LNCaP clone FGC (cell line): ENCODE results near the gene SH2D3A.

Experiments
- DNase-seq: peaks from one replicate; pipeline ENCODE4 v3.0.0-alpha.2; 2011; ENCODE audit warnings: low read depth
- H3K4me3 ChIP-seq: 2 replicates; pipeline ENCODE4 v1.5.1; 2011; ENCODE audit warnings: mild to moderate bottlenecking, low read depth, low read length, control low read depth
- TF ChIP-seq, protein P1 (sequence below): IDR thresholded peaks from 2 replicates; pipeline ENCODE4 v1.5.1; 2012; ENCODE audit warnings: mild to moderate bottlenecking; ENCODE audit not compliant: control insufficient read depth, insufficient read depth; ENCODE audit errors: extremely low read depth

The SH2D3A gene

DNA sequence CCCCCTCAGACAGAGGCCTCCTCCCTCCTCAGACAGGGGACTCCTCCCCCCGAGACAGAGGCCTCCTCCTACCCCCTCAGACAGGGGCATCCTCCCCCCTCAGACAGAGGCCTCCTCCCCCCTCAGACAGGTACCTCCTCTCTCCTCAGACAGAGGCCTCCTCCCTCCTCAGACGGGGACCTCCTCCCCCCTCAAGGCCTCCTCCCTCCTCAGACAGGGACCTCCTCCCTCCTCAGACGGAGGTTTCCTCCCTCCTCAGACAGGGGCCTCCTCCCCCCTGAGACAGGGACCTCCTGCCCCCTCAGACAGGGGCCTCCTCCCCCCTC is 60.6 kb downstream of the SH2D3A start:
- TF ChIP-seq, protein P1, sequence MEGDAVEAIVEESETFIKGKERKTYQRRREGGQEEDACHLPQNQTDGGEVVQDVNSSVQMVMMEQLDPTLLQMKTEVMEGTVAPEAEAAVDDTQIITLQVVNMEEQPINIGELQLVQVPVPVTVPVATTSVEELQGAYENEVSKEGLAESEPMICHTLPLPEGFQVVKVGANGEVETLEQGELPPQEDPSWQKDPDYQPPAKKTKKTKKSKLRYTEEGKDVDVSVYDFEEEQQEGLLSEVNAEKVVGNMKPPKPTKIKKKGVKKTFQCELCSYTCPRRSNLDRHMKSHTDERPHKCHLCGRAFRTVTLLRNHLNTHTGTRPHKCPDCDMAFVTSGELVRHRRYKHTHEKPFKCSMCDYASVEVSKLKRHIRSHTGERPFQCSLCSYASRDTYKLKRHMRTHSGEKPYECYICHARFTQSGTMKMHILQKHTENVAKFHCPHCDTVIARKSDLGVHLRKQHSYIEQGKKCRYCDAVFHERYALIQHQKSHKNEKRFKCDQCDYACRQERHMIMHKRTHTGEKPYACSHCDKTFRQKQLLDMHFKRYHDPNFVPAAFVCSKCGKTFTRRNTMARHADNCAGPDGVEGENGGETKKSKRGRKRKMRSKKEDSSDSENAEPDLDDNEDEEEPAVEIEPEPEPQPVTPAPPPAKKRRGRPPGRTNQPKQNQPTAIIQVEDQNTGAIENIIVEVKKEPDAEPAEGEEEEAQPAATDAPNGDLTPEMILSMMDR = no peak
- H3K4me3 ChIP-seq = no peak overlapping the region
- no peak for DNase-seq

DNA sequence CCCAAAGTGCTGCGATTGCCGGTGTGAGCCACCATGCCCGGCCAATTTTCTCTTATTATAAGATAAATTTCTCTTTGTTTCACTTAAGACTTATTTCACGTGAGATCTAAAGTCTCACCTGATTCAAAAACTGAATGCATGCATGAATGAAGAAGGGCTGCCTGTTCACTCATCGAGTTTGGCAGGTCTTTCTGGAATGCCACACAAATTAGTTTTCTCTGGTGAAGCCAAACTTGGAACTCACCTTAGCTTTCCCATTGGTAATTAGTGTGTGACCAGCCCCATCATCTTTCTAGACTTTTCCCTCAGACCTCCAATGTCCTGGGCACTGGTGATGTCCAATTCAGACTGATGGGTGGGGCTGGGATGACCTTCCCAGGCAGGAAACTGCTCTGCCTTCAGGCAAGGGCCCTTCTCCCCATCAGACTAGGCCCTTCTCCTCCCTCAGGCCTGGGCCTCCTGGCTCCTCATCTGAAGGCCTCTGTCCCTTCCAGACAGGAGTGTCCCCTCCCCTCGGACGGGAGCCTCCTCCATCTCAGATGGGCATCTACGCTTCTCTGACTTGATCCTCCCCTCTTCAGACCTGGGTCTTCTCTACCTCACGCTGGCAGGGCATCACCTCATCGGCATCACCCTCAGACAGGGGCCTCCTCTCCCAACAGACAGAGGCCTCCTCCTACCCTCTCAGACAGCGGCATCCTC is 61.2 kb downstream of the SH2D3A start:
- TF ChIP-seq, protein P1 = no peak
- no peak overlapping the region for H3K4me3 ChIP-seq
- no peak for DNase-seq
